ENCODE results near the gene RPL22. TPM values are rescaled to one million over a fixed set of nuclear protein-coding genes. Genes with fewer than 3 reads are reported as not detected.

RPL22 gene
- total and polyA plus RNA-seq, 2 of the 13 experiments (the other 11 are each of a cell fraction or from before 2014, with no cell fraction given), result 214 to 545 TPM

DNA sequence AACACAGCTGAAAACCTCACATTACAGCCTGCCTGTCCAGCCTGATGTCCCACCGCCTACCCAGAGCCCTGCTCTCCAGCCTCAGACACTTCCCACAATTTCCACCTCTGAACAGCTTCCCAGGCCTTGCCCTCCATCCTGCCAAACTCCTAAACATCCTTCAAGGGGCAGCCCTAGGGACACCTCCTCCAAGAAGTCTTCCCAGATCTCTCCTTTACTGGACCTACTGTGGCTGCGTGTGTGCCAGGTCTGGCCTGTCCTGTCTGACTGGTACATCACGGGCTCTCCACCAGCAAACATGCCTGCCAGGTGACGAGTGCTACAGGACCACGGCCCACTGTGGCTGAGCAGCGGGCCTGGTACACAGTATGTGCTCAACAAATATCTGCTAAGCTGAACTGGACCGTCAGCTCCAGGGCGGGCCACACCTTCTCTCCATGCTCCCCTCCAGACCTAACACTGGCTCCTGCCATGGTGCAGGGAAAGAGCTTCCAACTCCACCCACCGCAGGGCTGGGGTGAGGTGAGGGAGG lies 48.0 kb downstream of the RPL22 start:
- no TSS peak for BruUV-seq (replicated peaks)
- no peak for FAIRE-seq

More for the DNA sequence above, 48.0 kb downstream of the RPL22 start:
- ChIA-PET POLR2A (no interaction called here), CTCF (ENCODE audit: low intra/inter-chr PET ratio, low total read pairs) (no interaction called here)
- H3K4me1 ChIP-seq (ENCODE audit: insufficient read depth, low read length), result no peaks in the 10 kb centered on the region
- TF ChIP-seq ZMYM2 (CRISPR knock-in tag; IDR thresholded peaks at IDR 0.05) (no peak), ELF1 (CRISPR knock-in tag; IDR thresholded peaks at IDR 0.05) (no peak), ZNF382 (CRISPR knock-in tag; IDR thresholded peaks at IDR 0.05; ENCODE audit: borderline replicate concordance) (no peak), SMARCE1 (IDR thresholded peaks at IDR 0.05; ENCODE audit: borderline replicate concordance) (no peak), ZSCAN29 (CRISPR knock-in tag; conservative IDR thresholded peaks at IDR 0.05) (no peak), CC2D1A (CRISPR knock-in tag; IDR thresholded peaks at IDR 0.05) (no peak), MAFG (CRISPR knock-in tag; IDR thresholded peaks at IDR 0.05) (no peak), HOXA9 (CRISPR knock-in tag; IDR thresholded peaks at IDR 0.05; ENCODE audit: borderline replicate concordance) (no peak), GATAD2A (CRISPR knock-in tag; IDR thresholded peaks at IDR 0.05) (no peak), KAT7 (CRISPR knock-in tag; IDR thresholded peaks at IDR 0.05; ENCODE audit: borderline replicate concordance) (no peak), ZNF331 (CRISPR knock-in tag; IDR thresholded peaks at IDR 0.05) (no peak), POLR2AphosphoS2 (IDR thresholded peaks at IDR 0.05; ENCODE audit: low read depth, low read length) (no peak), ZNF441 (CRISPR knock-in tag; IDR thresholded peaks at IDR 0.05; ENCODE audit: borderline replicate concordance) (no peak), ZFX (CRISPR knock-in tag; IDR thresholded peaks at IDR 0.05; ENCODE audit: low read depth) (no peak), ZNF619 (CRISPR knock-in tag; IDR thresholded peaks at IDR 0.05) (no peak)
- TF ChIP-seq, protein P1, sequence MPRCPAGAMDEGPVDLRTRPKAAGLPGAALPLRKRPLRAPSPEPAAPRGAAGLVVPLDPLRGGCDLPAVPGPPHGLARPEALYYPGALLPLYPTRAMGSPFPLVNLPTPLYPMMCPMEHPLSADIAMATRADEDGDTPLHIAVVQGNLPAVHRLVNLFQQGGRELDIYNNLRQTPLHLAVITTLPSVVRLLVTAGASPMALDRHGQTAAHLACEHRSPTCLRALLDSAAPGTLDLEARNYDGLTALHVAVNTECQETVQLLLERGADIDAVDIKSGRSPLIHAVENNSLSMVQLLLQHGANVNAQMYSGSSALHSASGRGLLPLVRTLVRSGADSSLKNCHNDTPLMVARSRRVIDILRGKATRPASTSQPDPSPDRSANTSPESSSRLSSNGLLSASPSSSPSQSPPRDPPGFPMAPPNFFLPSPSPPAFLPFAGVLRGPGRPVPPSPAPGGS (CRISPR knock-in tag; IDR thresholded peaks at IDR 0.05), result no peak
- DNase-seq (ENCODE audit: low spot score), result no peak
- intact Hi-C loops (cut with micrococcal nuclease; ENCODE audit: unreplicated experiment), result no loop called here
- ATAC-seq, result no peak
- peaks cover 3% of the 10 kb centered on the region; the same call in 1 of the 2 replicates for H4K20me1 ChIP-seq (ENCODE audit: insufficient read depth, low read length)
- H3K27me3 ChIP-seq (ENCODE audit: control insufficient read depth in 1 of 2, insufficient read depth in 2 of 2, low read length in 2 of 2), result peaks cover 11 to 79% of the 10 kb centered on the region in 2 experiments; a peak in 4 of 5 replicates
- H2AFZ ChIP-seq (ENCODE audit: low read length), result no peak overlapping the region
- no peaks in the 10 kb centered on the region for H3K9me3 ChIP-seq (ENCODE audit: low read length)
- no peaks in the 10 kb centered on the region for H3K36me3 ChIP-seq (replicated peaks in 1 of 2; ENCODE audit: control insufficient read depth in 1 of 2, insufficient read depth in 2 of 2, low read length in 2 of 2)
- no peak overlapping the region for H3K27ac ChIP-seq (ENCODE audit: extremely low read length, insufficient read depth, low read length)
- no peak overlapping the region for H3K4me3 ChIP-seq (replicated peaks in 1 of 3; ENCODE audit: insufficient read depth in 1 of 3, low read depth in 2 of 3, low read length in 3 of 3)
- no peak overlapping the region for H3K9ac ChIP-seq (ENCODE audit: insufficient read depth, low read depth, low read length)
- H3K79me2 ChIP-seq (ENCODE audit: insufficient read depth, low read length), result no peaks in the 10 kb centered on the region
- 18% methylated on average over 5 of the region's 9 CpGs for WGBS (ENCODE audit: low lambda C conversion rate)
- no peak overlapping the region for H3K4me2 ChIP-seq (ENCODE audit: low read depth, low read length)
- in situ Hi-C loops (cut with HindIII; ENCODE audit: extremely low pct_ligation_motif_present, low pct_unique_long_range_greater_than_20kb), result no loop called here
